ENCODE measurements around the gene KLHL20.
"Not testable (repeated sequence)": the region's sequence is repeated elsewhere in the genome, so short reads cannot be mapped to it uniquely, and the experiment has no call there.

The KLHL20 gene

GRCh38 chr1:173688300-173688699 is 26.5 kb upstream of the KLHL20 start:
- TF ChIP-seq CTCF (IDR thresholded peaks at IDR 0.05; ENCODE audit: low read depth, low read length, missing control alignments): no peak
- H3K27ac ChIP-seq: no peak overlapping the region
- in situ Hi-C loops (cut with HindIII; ENCODE audit: low pct_ligation_motif_present, low sequenced_read_pairs): no loop called here
- no peaks in the 10 kb centered on the region for H3K36me3 ChIP-seq (replicated peaks)
- H3K4me3 ChIP-seq (ENCODE audit: low read depth, low read length): no peak overlapping the region
- no peaks in the 10 kb centered on the region for H3K27me3 ChIP-seq (replicated peaks)
- DNase-seq: no peak

- no peak for DNase-seq
- TF ChIP-seq CTCF (IDR thresholded peaks at IDR 0.05; ENCODE audit: low read depth, low read length, missing control alignments): no peak
- no peak overlapping the region for H3K4me3 ChIP-seq (ENCODE audit: low read depth, low read length)
- no peaks in the 10 kb centered on the region for H3K27me3 ChIP-seq (replicated peaks)
- no peak overlapping the region for H3K27ac ChIP-seq
- H3K36me3 ChIP-seq (replicated peaks): no peaks in the 10 kb centered on the region
- in situ Hi-C loops (cut with HindIII; ENCODE audit: low pct_ligation_motif_present, low sequenced_read_pairs): no loop called here
Observed at GRCh38 chr1:173693238-173693637, 21.5 kb upstream of the KLHL20 start.

- H3K27me3 ChIP-seq (replicated peaks); H3K36me3 ChIP-seq (replicated peaks); H3K27ac ChIP-seq; H3K4me3 ChIP-seq (ENCODE audit: low read depth, low read length); DNase-seq; in situ Hi-C loops (cut with HindIII; ENCODE audit: low pct_ligation_motif_present, low sequenced_read_pairs): not testable (repeated sequence)
Observed at GRCh38 chr1:173701299-173701698, 13.5 kb upstream of the KLHL20 start.

GRCh38 chr1:173702736-173703135 is 12.0 kb upstream of the KLHL20 start:
- H3K36me3 ChIP-seq (replicated peaks): no peaks in the 10 kb centered on the region
- H3K27ac ChIP-seq: no peak overlapping the region
- TF ChIP-seq CTCF (IDR thresholded peaks at IDR 0.05; ENCODE audit: low read depth, low read length, missing control alignments): no peak
- H3K4me3 ChIP-seq (ENCODE audit: low read depth, low read length): no peak overlapping the region
- in situ Hi-C loops (cut with HindIII; ENCODE audit: low pct_ligation_motif_present, low sequenced_read_pairs): no loop called here
- DNase-seq: no peak
- H3K27me3 ChIP-seq (replicated peaks): no peaks in the 10 kb centered on the region

GRCh38 chr1:173705117-173705516 is 9.7 kb upstream of the KLHL20 start:
- Histone ChIP-seq H3K27me3 (replicated peaks) (peaks cover under 1% of the 10 kb centered on the region), H3K27ac (no peak overlapping the region), H3K36me3 (replicated peaks) (no peaks in the 10 kb centered on the region), H3K4me3 (ENCODE audit: low read depth, low read length) (no peak overlapping the region)
- in situ Hi-C loops (cut with HindIII; ENCODE audit: low pct_ligation_motif_present, low sequenced_read_pairs): no loop called here
- no peak for DNase-seq
- TF ChIP-seq CTCF (IDR thresholded peaks at IDR 0.05; ENCODE audit: low read depth, low read length, missing control alignments): no peak

GRCh38 chr1:173708787-173709186 is 6.0 kb upstream of the KLHL20 start:
- no peak for TF ChIP-seq CTCF (IDR thresholded peaks at IDR 0.05; ENCODE audit: low read depth, low read length, missing control alignments)
- DNase-seq: no peak
- Histone ChIP-seq H3K27ac (no peak overlapping the region), H3K27me3 (replicated peaks) (peaks cover 2% of the 10 kb centered on the region), H3K36me3 (replicated peaks) (no peaks in the 10 kb centered on the region), H3K4me3 (ENCODE audit: low read depth, low read length) (no peak overlapping the region)
- in situ Hi-C loops (cut with HindIII; ENCODE audit: low pct_ligation_motif_present, low sequenced_read_pairs): no loop called here
